IPS-15b (cell line): ENCODE measurements around the gene JARID2.

ENCODE experiments used
- H3K27me3 ChIP-seq: one replicate; pipeline ENCODE4 v1.6.1; 2013; ENCODE audit warnings: low read length; ENCODE audit not compliant: control insufficient read depth, insufficient read depth
- H3K36me3 ChIP-seq: one replicate; pipeline ENCODE4 v1.6.1; 2013; ENCODE audit warnings: low read length; ENCODE audit not compliant: control insufficient read depth, insufficient read depth
- H3K4me1 ChIP-seq: one replicate; pipeline ENCODE4 v1.6.1; 2013; ENCODE audit warnings: mild to moderate bottlenecking, low read length; ENCODE audit not compliant: control insufficient read depth, insufficient read depth
- H3K4me3 ChIP-seq: one replicate; pipeline ENCODE4 v1.5.1; 2013; ENCODE audit warnings: low read depth, low read length
- H3K9ac ChIP-seq: one replicate; pipeline ENCODE4 v1.6.1; 2013; ENCODE audit warnings: low read depth, mild to moderate bottlenecking, low read length
- H3K9me3 ChIP-seq: one replicate; pipeline ENCODE4 v1.6.1; 2013; ENCODE audit warnings: mild to moderate bottlenecking, low read length; ENCODE audit not compliant: control insufficient read depth, insufficient read depth

The JARID2 gene

GRCh38 chr6:15392182-15392581 lies 146.3 kb downstream of the JARID2 start:
- peaks cover 27% of the 10 kb centered on the region for H3K4me1 ChIP-seq
- no peak overlapping the region for H3K4me3 ChIP-seq
- peaks cover 4% of the 10 kb centered on the region for H3K36me3 ChIP-seq
- H3K9me3 ChIP-seq, result no peaks in the 10 kb centered on the region
- no peak overlapping the region for H3K9ac ChIP-seq
- no peaks in the 10 kb centered on the region for H3K27me3 ChIP-seq

- H3K36me3 ChIP-seq, result peaks cover 4% of the 10 kb centered on the region
- peaks cover 37% of the 10 kb centered on the region for H3K4me1 ChIP-seq
- H3K9me3 ChIP-seq, result no peaks in the 10 kb centered on the region
- no peak overlapping the region for H3K4me3 ChIP-seq
- no peaks in the 10 kb centered on the region for H3K27me3 ChIP-seq
- no peak overlapping the region for H3K9ac ChIP-seq
Measured at GRCh38 chr6:15393605-15394004, 147.7 kb downstream of the JARID2 start.

GRCh38 chr6:15395087-15395486 lies 149.2 kb downstream of the JARID2 start:
- Histone ChIP-seq H3K4me3 (no peak overlapping the region), H3K4me1 (peaks cover 43% of the 10 kb centered on the region), H3K9ac (no peak overlapping the region), H3K36me3 (peaks cover under 1% of the 10 kb centered on the region), H3K27me3 (no peaks in the 10 kb centered on the region), H3K9me3 (no peaks in the 10 kb centered on the region)

- no peaks in the 10 kb centered on the region for H3K27me3 ChIP-seq
- H3K9ac ChIP-seq, result no peak overlapping the region
- no peaks in the 10 kb centered on the region for H3K36me3 ChIP-seq
- peaks cover 38% of the 10 kb centered on the region for H3K4me1 ChIP-seq
- no peaks in the 10 kb centered on the region for H3K9me3 ChIP-seq
- no peak overlapping the region for H3K4me3 ChIP-seq
Measured at GRCh38 chr6:15396808-15397207, 150.9 kb downstream of the JARID2 start.

- peak overlapping the region; percentile 19 for H3K4me3 ChIP-seq
- H3K36me3 ChIP-seq, result no peaks in the 10 kb centered on the region
- H3K27me3 ChIP-seq, result no peaks in the 10 kb centered on the region
- H3K9me3 ChIP-seq, result no peaks in the 10 kb centered on the region
- peaks cover 49% of the 10 kb centered on the region for H3K4me1 ChIP-seq
- no peak overlapping the region for H3K9ac ChIP-seq
Measured at GRCh38 chr6:15398633-15399275, 152.9 kb downstream of the JARID2 start.

GRCh38 chr6:15399641-15400470 lies 154.0 kb downstream of the JARID2 start:
- H3K36me3 ChIP-seq, result no peaks in the 10 kb centered on the region
- H3K4me3 ChIP-seq, result no peak overlapping the region
- H3K27me3 ChIP-seq, result no peaks in the 10 kb centered on the region
- H3K9ac ChIP-seq, result no peak overlapping the region
- peaks cover 53% of the 10 kb centered on the region for H3K4me1 ChIP-seq
- H3K9me3 ChIP-seq, result no peaks in the 10 kb centered on the region

- Histone ChIP-seq H3K4me3 (no peak overlapping the region), H3K27me3 (no peaks in the 10 kb centered on the region), H3K9me3 (no peaks in the 10 kb centered on the region), H3K36me3 (no peaks in the 10 kb centered on the region), H3K9ac (no peak overlapping the region), H3K4me1 (peaks cover 60% of the 10 kb centered on the region)
Measured at GRCh38 chr6:15400572-15401004, 154.7 kb downstream of the JARID2 start.

GRCh38 chr6:15401120-15401519 lies 155.3 kb downstream of the JARID2 start:
- Histone ChIP-seq H3K27me3 (no peaks in the 10 kb centered on the region), H3K9ac (no peak overlapping the region), H3K36me3 (no peaks in the 10 kb centered on the region), H3K4me1 (peaks cover 63% of the 10 kb centered on the region), H3K9me3 (no peaks in the 10 kb centered on the region), H3K4me3 (no peak overlapping the region)

GRCh38 chr6:15401769-15402250 lies 155.9 kb downstream of the JARID2 start:
- no peaks in the 10 kb centered on the region for H3K9me3 ChIP-seq
- no peak overlapping the region for H3K9ac ChIP-seq
- no peaks in the 10 kb centered on the region for H3K36me3 ChIP-seq
- H3K27me3 ChIP-seq, result no peaks in the 10 kb centered on the region
- peaks cover 65% of the 10 kb centered on the region for H3K4me1 ChIP-seq
- no peak overlapping the region for H3K4me3 ChIP-seq

- Histone ChIP-seq H3K27me3 (no peaks in the 10 kb centered on the region), H3K9me3 (no peaks in the 10 kb centered on the region), H3K4me1 (peaks cover 69% of the 10 kb centered on the region), H3K9ac (no peak overlapping the region), H3K36me3 (no peaks in the 10 kb centered on the region), H3K4me3 (no peak overlapping the region)
Measured at GRCh38 chr6:15402406-15403045, 156.7 kb downstream of the JARID2 start.

GRCh38 chr6:15403094-15403755 lies 157.4 kb downstream of the JARID2 start:
- H3K9ac ChIP-seq, result no peak overlapping the region
- peaks cover 67% of the 10 kb centered on the region for H3K4me1 ChIP-seq
- H3K4me3 ChIP-seq, result no peak overlapping the region
- no peaks in the 10 kb centered on the region for H3K36me3 ChIP-seq
- H3K27me3 ChIP-seq, result no peaks in the 10 kb centered on the region
- H3K9me3 ChIP-seq, result no peaks in the 10 kb centered on the region
